ENCODE measurements around the gene GPR84.

DNA sequence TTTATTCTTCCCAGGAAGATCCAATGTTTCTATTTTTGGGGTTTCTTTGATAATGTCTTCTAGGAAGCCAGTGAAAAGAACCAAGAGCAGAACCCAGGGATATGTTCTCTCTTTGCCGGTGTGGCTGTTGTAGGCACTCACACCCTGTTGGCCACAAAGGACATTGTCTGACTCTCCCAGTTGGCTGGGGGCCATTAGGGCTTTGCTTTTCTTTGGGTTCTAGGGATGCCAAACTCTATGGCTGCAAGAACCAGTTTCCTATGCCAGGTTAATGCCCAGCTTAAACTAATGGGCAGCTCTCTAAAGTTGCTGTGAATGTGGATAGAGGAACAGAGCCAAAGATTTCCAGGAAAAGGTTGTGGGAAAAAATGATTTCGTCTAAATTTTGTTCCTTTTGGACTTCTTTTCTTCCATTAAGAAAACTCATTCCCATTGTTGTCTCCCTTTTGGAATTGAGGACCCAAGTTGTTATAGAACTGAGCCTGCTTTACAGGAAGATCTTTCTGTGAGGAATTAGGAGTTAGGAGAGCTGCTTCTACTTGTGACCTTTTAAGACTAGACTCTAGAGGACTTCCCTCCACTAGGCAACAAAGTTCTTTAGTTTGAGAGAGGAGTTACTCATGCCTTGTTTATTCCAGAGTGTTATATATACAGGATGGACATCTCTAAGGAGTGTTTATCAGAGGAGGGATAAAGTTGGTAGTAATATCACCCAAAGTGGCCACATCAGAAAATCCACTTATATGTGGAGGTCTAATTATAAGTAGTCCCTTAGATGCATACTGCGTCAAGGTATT is 26.2 kb downstream of the GPR84 start:
- TF ChIP-seq, protein P1, sequence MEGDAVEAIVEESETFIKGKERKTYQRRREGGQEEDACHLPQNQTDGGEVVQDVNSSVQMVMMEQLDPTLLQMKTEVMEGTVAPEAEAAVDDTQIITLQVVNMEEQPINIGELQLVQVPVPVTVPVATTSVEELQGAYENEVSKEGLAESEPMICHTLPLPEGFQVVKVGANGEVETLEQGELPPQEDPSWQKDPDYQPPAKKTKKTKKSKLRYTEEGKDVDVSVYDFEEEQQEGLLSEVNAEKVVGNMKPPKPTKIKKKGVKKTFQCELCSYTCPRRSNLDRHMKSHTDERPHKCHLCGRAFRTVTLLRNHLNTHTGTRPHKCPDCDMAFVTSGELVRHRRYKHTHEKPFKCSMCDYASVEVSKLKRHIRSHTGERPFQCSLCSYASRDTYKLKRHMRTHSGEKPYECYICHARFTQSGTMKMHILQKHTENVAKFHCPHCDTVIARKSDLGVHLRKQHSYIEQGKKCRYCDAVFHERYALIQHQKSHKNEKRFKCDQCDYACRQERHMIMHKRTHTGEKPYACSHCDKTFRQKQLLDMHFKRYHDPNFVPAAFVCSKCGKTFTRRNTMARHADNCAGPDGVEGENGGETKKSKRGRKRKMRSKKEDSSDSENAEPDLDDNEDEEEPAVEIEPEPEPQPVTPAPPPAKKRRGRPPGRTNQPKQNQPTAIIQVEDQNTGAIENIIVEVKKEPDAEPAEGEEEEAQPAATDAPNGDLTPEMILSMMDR (IDR thresholded peaks at IDR 0.05): peak in 1 of 6 experiments; percentile 23
- no peak for TF ChIP-seq POLR2A (IDR thresholded peaks at IDR 0.05)
